ENCODE results near the gene TMPRSS7. TPM values are rescaled to one million over a fixed set of nuclear protein-coding genes. Genes with fewer than 3 reads are reported as not detected.

The TMPRSS7 gene
- total RNA-seq, 1 experiment from 2014 or later: not detected

DNA sequence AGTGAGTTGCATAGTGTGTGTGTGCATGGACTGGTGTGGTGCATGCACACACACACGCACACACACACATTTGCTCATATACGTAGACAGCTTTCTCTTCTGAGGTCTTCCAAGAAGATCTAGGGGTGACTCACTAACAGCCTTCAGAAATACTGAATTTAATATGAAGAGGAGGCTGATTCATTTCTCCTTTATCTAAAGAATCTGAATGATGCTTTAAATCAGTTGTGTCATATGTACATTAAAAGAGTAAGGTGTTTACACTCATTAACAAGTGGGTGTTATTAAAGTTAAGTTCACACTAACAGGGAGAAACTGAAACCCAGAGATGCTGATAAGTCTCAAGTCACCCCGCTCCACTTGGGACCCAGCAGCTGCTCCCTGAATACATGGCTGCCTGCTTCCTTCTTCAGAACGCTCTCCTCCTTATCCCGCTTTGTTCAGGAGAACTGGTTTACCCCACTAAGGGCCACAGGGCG is 22.0 kb downstream of the TMPRSS7 start:
- POLR2A ChIA-PET: no interaction called here
- CTCF ChIA-PET: interaction anchor here (1.1 to 2.0 kb wide), 2 partner anchors 13 to 15 kb away, joined by 3 to 6 read pairs; no protein-coding TSS in a partner anchor
- TF ChIP-seq ELF4 (CRISPR knock-in tag; IDR thresholded peaks at IDR 0.05; ENCODE audit: low read depth) (no peak), CREB1 (CRISPR knock-in tag; IDR thresholded peaks at IDR 0.05) (no peak)
- TF ChIP-seq, protein P1, sequence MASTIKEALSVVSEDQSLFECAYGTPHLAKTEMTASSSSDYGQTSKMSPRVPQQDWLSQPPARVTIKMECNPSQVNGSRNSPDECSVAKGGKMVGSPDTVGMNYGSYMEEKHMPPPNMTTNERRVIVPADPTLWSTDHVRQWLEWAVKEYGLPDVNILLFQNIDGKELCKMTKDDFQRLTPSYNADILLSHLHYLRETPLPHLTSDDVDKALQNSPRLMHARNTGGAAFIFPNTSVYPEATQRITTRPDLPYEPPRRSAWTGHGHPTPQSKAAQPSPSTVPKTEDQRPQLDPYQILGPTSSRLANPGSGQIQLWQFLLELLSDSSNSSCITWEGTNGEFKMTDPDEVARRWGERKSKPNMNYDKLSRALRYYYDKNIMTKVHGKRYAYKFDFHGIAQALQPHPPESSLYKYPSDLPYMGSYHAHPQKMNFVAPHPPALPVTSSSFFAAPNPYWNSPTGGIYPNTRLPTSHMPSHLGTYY (CRISPR knock-in tag; IDR thresholded peaks at IDR 0.05): no peak
- Mint-ChIP-seq H3K27ac (no peak overlapping the region), H3K4me3 (no peak overlapping the region), H3K36me3 (peaks cover 20% of the 10 kb centered on the region), H3K27me3 (ENCODE audit: low read depth) (peaks cover 6% of the 10 kb centered on the region; the same call in 1 of the 2 replicates), H3K4me1 (peaks cover 32% of the 10 kb centered on the region), H3K9me3 (peaks cover 23% of the 10 kb centered on the region)
- DNase-seq (ENCODE audit: low spot score) (no peak), ATAC-seq (no peak)

DNA sequence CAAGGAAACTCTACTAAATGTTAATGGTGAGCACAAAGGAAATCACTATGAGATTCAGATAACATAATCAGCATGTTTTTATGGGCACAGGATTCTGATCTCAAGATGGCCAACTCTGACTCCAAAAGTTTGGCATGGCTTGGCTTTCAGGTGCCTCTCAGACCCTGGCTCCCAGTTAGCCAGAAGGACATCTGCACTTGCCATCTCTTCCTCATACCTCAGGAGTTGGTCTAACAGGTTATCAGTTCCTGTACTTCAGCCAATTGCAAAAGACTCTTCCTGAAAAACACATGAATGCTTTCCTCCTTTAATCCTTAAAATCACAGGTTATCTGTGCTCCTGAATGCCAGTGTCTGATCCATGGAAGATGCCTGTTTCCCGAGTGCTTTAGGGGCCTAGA is 25.0 kb downstream of the TMPRSS7 start:
- TF ChIP-seq ZNF121 (CRISPR knock-in tag; IDR thresholded peaks at IDR 0.05) (no peak), AFF4 (CRISPR knock-in tag; IDR thresholded peaks at IDR 0.05; ENCODE audit: borderline replicate concordance) (no peak), NR1H2 (CRISPR knock-in tag; IDR thresholded peaks at IDR 0.05) (no peak), ZBTB21 (CRISPR knock-in tag; IDR thresholded peaks at IDR 0.05; ENCODE audit: borderline replicate concordance) (no peak), CREB1 (CRISPR knock-in tag; IDR thresholded peaks at IDR 0.05) (no peak), FOXP1 (CRISPR knock-in tag; IDR thresholded peaks at IDR 0.05; ENCODE audit: borderline replicate concordance) (no peak), PRRX2 (CRISPR knock-in tag; IDR thresholded peaks at IDR 0.05) (no peak), MXD4 (CRISPR knock-in tag; IDR thresholded peaks at IDR 0.05; ENCODE audit: borderline replicate concordance) (no peak), TEAD1 (CRISPR knock-in tag; IDR thresholded peaks at IDR 0.05) (no peak), EMX1 (CRISPR knock-in tag; IDR thresholded peaks at IDR 0.05) (no peak)
- TF ChIP-seq, protein P2, sequence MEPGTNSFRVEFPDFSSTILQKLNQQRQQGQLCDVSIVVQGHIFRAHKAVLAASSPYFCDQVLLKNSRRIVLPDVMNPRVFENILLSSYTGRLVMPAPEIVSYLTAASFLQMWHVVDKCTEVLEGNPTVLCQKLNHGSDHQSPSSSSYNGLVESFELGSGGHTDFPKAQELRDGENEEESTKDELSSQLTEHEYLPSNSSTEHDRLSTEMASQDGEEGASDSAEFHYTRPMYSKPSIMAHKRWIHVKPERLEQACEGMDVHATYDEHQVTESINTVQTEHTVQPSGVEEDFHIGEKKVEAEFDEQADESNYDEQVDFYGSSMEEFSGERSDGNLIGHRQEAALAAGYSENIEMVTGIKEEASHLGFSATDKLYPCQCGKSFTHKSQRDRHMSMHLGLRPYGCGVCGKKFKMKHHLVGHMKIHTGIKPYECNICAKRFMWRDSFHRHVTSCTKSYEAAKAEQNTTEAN (CRISPR knock-in tag; IDR thresholded peaks at IDR 0.05): no peak
- no peak overlapping the region for H3K27ac Mint-ChIP-seq
- H3K36me3 Mint-ChIP-seq: peaks cover 20% of the 10 kb centered on the region
- H3K4me1 Mint-ChIP-seq: peaks cover 8% of the 10 kb centered on the region
- ChIA-PET CTCF (no interaction called here), POLR2A (no interaction called here)
- ATAC-seq (no peak), DNase-seq (ENCODE audit: low spot score) (no peak)
- peaks cover 25% of the 10 kb centered on the region for H3K9me3 Mint-ChIP-seq
- H3K27me3 Mint-ChIP-seq (ENCODE audit: low read depth): peaks cover 6% of the 10 kb centered on the region; the same call in 1 of the 2 replicates
- H3K4me3 Mint-ChIP-seq: no peak overlapping the region

DNA sequence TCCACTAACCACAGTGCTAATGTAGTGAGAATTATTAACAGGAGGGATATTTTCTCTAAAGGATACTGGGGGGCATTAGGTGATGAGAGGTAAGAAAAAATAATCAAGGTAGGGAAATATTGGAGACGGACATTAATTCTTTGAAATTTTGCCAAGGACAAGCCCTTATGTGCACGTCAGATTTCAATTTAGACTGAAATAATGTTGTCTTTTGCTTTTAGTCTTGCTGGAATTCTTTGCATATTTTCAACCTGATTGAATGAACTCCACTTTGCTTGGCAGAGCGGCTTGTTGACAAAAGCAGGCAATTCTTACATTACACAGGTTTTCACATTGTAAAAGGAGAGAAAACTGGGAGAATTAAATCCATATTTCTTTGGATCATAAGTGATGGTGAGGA is 26.6 kb downstream of the TMPRSS7 start:
- ATAC-seq (no peak), DNase-seq (ENCODE audit: low spot score) (no peak)
- H3K9me3 Mint-ChIP-seq: peaks cover 25% of the 10 kb centered on the region
- no peak overlapping the region for H3K27ac Mint-ChIP-seq
- ChIA-PET POLR2A (no interaction called here), CTCF (no interaction called here)
- peaks cover 20% of the 10 kb centered on the region for H3K36me3 Mint-ChIP-seq
- no peak overlapping the region for H3K4me3 Mint-ChIP-seq
- peaks cover 8% of the 10 kb centered on the region for H3K4me1 Mint-ChIP-seq
- peaks cover 6% of the 10 kb centered on the region; the same call in 1 of the 2 replicates for H3K27me3 Mint-ChIP-seq (ENCODE audit: low read depth)
- TF ChIP-seq ELF4 (CRISPR knock-in tag; IDR thresholded peaks at IDR 0.05; ENCODE audit: low read depth) (no peak), PREB (CRISPR knock-in tag; IDR thresholded peaks at IDR 0.05; ENCODE audit: borderline replicate concordance) (no peak), HMGA2 (CRISPR knock-in tag; IDR thresholded peaks at IDR 0.05) (no peak), AFF4 (CRISPR knock-in tag; IDR thresholded peaks at IDR 0.05; ENCODE audit: borderline replicate concordance) (no peak), USF2 (CRISPR knock-in tag; IDR thresholded peaks at IDR 0.05) (no peak), ZBTB21 (CRISPR knock-in tag; IDR thresholded peaks at IDR 0.05; ENCODE audit: borderline replicate concordance) (no peak), CREM (CRISPR knock-in tag; IDR thresholded peaks at IDR 0.05) (no peak)
- TF ChIP-seq, protein P1 (CRISPR knock-in tag; IDR thresholded peaks at IDR 0.05): no peak
